Activated T-cell treated with anti-CD3 and anti-CD28 coated beads, Interleukin-2, amount 50 U/mL, for 72 hours (primary cell): Measurements from ENCODE around the gene FAM32A. TPM values are rescaled to one million over a fixed set of nuclear protein-coding genes. Genes with fewer than 3 reads are reported as not detected.
A peak's percentile ranks its signal among the peaks of the same experiment; 100 is the strongest.
"Not testable (repeated sequence)": the region's sequence is repeated elsewhere in the genome, so short reads cannot be mapped to it uniquely, and the experiment has no call there.

Experiments
- ATAC-seq, 2 donors: fragments of 150-1000 bp; cut with Tn5 transposase; replicated peaks in 1 of 2; 2 replicates each; pipeline ENCODE4 v1.10.0; 2021; ENCODE audit warnings: moderate library complexity in 2 of 2, mild to moderate bottlenecking in 1 of 2
- DNase-seq, 2 donors: peaks; one replicate each; pipeline ENCODE4 v3.0.0; 2021 to 2022; ENCODE audit warnings: mixed read lengths in 1 of 2
- H3K27ac Mint-ChIP-seq: one replicate; pipeline ENCODE4 v1.8.0; 2022; ENCODE audit warnings: mild to moderate bottlenecking, moderate library complexity, mixed read lengths
- H3K27me3 Mint-ChIP-seq: one replicate; pipeline ENCODE4 v1.8.0; 2022; ENCODE audit warnings: low read depth, mixed read lengths
- H3K36me3 Mint-ChIP-seq, 2 donors: one replicate each; pipeline ENCODE4 v1.8.0; 2022; ENCODE audit warnings: mixed read lengths in 2 of 2, mild to moderate bottlenecking in 1 of 2; ENCODE audit not compliant: insufficient read depth in 2 of 2
- H3K4me1 Mint-ChIP-seq: one replicate; pipeline ENCODE4 v1.8.0; 2022; ENCODE audit warnings: low read depth, mixed read lengths
- H3K4me3 Mint-ChIP-seq, 2 donors: one replicate each; pipeline ENCODE4 v1.8.0; 2022; ENCODE audit warnings: mild to moderate bottlenecking in 2 of 2, mixed read lengths in 2 of 2, moderate library complexity in 2 of 2
- H3K9me3 Mint-ChIP-seq, 2 donors: one replicate each; pipeline ENCODE4 v1.8.0; 2022; ENCODE audit warnings: mixed read lengths in 2 of 2
- total RNA-seq, 2 donors: library from RNA; stranded (reverse); gene quantifications; one replicate each; pipeline ENCODE4 v1.2.3, GENCODE V29; 2022

The FAM32A gene
- total RNA-seq, 2 donors from 2014 or later: 47.0 to 49.5 TPM

- DNase-seq (no peak), ATAC-seq (no peak)
- Mint-ChIP-seq H3K36me3 (no peaks in the 10 kb centered on the region), H3K4me1 (peaks cover 8% of the 10 kb centered on the region), H3K4me3 (no peak overlapping the region), H3K27me3 (no peaks in the 10 kb centered on the region), H3K27ac (no peak overlapping the region), H3K9me3 (no peaks in the 10 kb centered on the region)
These were observed 9.3 kb upstream of the FAM32A start for GRCh38 chr19:16175954-16176353.

- not testable (repeated sequence) for ATAC-seq
These were observed 6.3 kb upstream of the FAM32A start for GRCh38 chr19:16178866-16179265.

GRCh38 chr19:16180611-16181010 is 4.6 kb upstream of the FAM32A start:
- H3K4me3 Mint-ChIP-seq: no peak overlapping the region
- peaks cover 5% of the 10 kb centered on the region in 2 donors for H3K36me3 Mint-ChIP-seq
- no peak for ATAC-seq
- no peak overlapping the region for H3K27ac Mint-ChIP-seq
- no peaks in the 10 kb centered on the region for H3K9me3 Mint-ChIP-seq
- H3K4me1 Mint-ChIP-seq: peaks cover 14% of the 10 kb centered on the region
- H3K27me3 Mint-ChIP-seq: no peaks in the 10 kb centered on the region
- no peak for DNase-seq

More at GRCh38 chr19:16178866-16179265, 6.3 kb upstream of the FAM32A start:
- H3K4me3 Mint-ChIP-seq, DNase-seq, H3K4me1 Mint-ChIP-seq, H3K36me3 Mint-ChIP-seq, H3K9me3 Mint-ChIP-seq, H3K27ac Mint-ChIP-seq, H3K27me3 Mint-ChIP-seq: not testable (repeated sequence)

GRCh38 chr19:16184665-16185122 is 516 bp upstream of the FAM32A start:
- peak overlapping the region; percentile 100 for H3K4me3 Mint-ChIP-seq
- ATAC-seq (no peak), DNase-seq (no peak)
- peak overlapping the region; percentile 99 for H3K27ac Mint-ChIP-seq
- H3K27me3 Mint-ChIP-seq: no peaks in the 10 kb centered on the region
- no peaks in the 10 kb centered on the region for H3K9me3 Mint-ChIP-seq
- peaks cover 7 to 8% of the 10 kb centered on the region in 2 donors for H3K36me3 Mint-ChIP-seq
- H3K4me1 Mint-ChIP-seq: peaks cover 36% of the 10 kb centered on the region

GRCh38 chr19:16185768-16186123 is 536 bp downstream of the FAM32A start:
- H3K36me3 Mint-ChIP-seq: peaks cover 7 to 8% of the 10 kb centered on the region in 2 donors
- H3K4me3 Mint-ChIP-seq: peak overlapping the region; percentile 100
- H3K4me1 Mint-ChIP-seq: peaks cover 36% of the 10 kb centered on the region
- peak overlapping the region; percentile 99 for H3K27ac Mint-ChIP-seq
- DNase-seq (peak; percentile 63 to 69), ATAC-seq (peak; percentile 47 to 49)
- no peaks in the 10 kb centered on the region for H3K9me3 Mint-ChIP-seq
- no peaks in the 10 kb centered on the region for H3K27me3 Mint-ChIP-seq

- Mint-ChIP-seq H3K4me3 (no peak overlapping the region), H3K9me3 (no peaks in the 10 kb centered on the region), H3K27me3 (no peaks in the 10 kb centered on the region), H3K36me3 (peaks cover 8 to 12% of the 10 kb centered on the region in 2 donors), H3K27ac (no peak overlapping the region), H3K4me1 (peaks cover 33% of the 10 kb centered on the region)
- DNase-seq (no peak), ATAC-seq (no peak)
These were observed 3.3 kb downstream of the FAM32A start for GRCh38 chr19:16188521-16188920.

- H3K27me3 Mint-ChIP-seq: no peaks in the 10 kb centered on the region
- ATAC-seq: no peak
- no peaks in the 10 kb centered on the region for H3K9me3 Mint-ChIP-seq
- no peak overlapping the region for H3K27ac Mint-ChIP-seq
- DNase-seq: no peak
- peaks cover 26% of the 10 kb centered on the region for H3K4me1 Mint-ChIP-seq
- H3K36me3 Mint-ChIP-seq: peaks cover 6 to 10% of the 10 kb centered on the region in 2 donors
- no peak overlapping the region for H3K4me3 Mint-ChIP-seq
These were observed 5.0 kb downstream of the FAM32A start for GRCh38 chr19:16190198-16190597.

- peaks cover 21% of the 10 kb centered on the region for H3K4me1 Mint-ChIP-seq
- no peaks in the 10 kb centered on the region for H3K9me3 Mint-ChIP-seq
- no peak for DNase-seq
- no peaks in the 10 kb centered on the region for H3K27me3 Mint-ChIP-seq
- no peak overlapping the region for H3K4me3 Mint-ChIP-seq
- no peak overlapping the region for H3K27ac Mint-ChIP-seq
- H3K36me3 Mint-ChIP-seq: peaks cover 2 to 7% of the 10 kb centered on the region in 2 donors
- ATAC-seq: no peak
These were observed 5.5 kb downstream of the FAM32A start for GRCh38 chr19:16190736-16191135.

GRCh38 chr19:16191216-16191908 is 6.2 kb downstream of the FAM32A start:
- H3K9me3 Mint-ChIP-seq: no peaks in the 10 kb centered on the region

GRCh38 chr19:16193466-16193865 is 8.3 kb downstream of the FAM32A start:
- ATAC-seq (no peak), DNase-seq (no peak)
- H3K27me3 Mint-ChIP-seq: no peaks in the 10 kb centered on the region
- H3K4me3 Mint-ChIP-seq: no peak overlapping the region
- no peaks in the 10 kb centered on the region for H3K9me3 Mint-ChIP-seq
- peaks cover 2 to 4% of the 10 kb centered on the region in 2 donors for H3K36me3 Mint-ChIP-seq
- H3K4me1 Mint-ChIP-seq: peaks cover 14% of the 10 kb centered on the region
- no peak overlapping the region for H3K27ac Mint-ChIP-seq

More at GRCh38 chr19:16191216-16191908, 6.2 kb downstream of the FAM32A start:
- peaks cover 14% of the 10 kb centered on the region for H3K4me1 Mint-ChIP-seq
- no peaks in the 10 kb centered on the region for H3K27me3 Mint-ChIP-seq
- no peak overlapping the region for H3K4me3 Mint-ChIP-seq
- H3K27ac Mint-ChIP-seq: no peak overlapping the region
- peaks cover 2 to 7% of the 10 kb centered on the region in 2 donors for H3K36me3 Mint-ChIP-seq
- ATAC-seq (no peak), DNase-seq (no peak)

GRCh38 chr19:16197188-16197621 is 12.0 kb downstream of the FAM32A start:
- H3K36me3 Mint-ChIP-seq: peaks cover 0 to 5% of the 10 kb centered on the region in 2 donors
- H3K9me3 Mint-ChIP-seq: no peaks in the 10 kb centered on the region
- peak overlapping the region; percentile 82 to 95 for H3K4me3 Mint-ChIP-seq
- peaks cover 45% of the 10 kb centered on the region for H3K4me1 Mint-ChIP-seq
- no peaks in the 10 kb centered on the region for H3K27me3 Mint-ChIP-seq
- peak overlapping the region; percentile 94 for H3K27ac Mint-ChIP-seq
- no peak for ATAC-seq
- no peak for DNase-seq

- Mint-ChIP-seq H3K4me3 (peak within 1 kb of the TSS; percentile 82 to 95), H3K36me3 (peaks cover 0 to 10% of the 10 kb centered on the region in 2 donors), H3K27ac (peak within 1 kb of the TSS; percentile 94), H3K4me1 (peaks cover 51% of the 10 kb centered on the region), H3K9me3 (no peaks in the 10 kb centered on the region), H3K27me3 (no peaks in the 10 kb centered on the region)
- peak; percentile 94 to 95 for ATAC-seq
- peak; percentile 99 to 100 for DNase-seq
These were observed 12.6 kb downstream of the FAM32A start, which contains the start of gene AP1M1 for GRCh38 chr19:16197622-16198369. Gene AP1M1 (plus strand): TSS chr19:16197911. CDS start chr19:16198027, 116 bp downstream.

- ATAC-seq (no peak), DNase-seq (no peak)
- no peaks in the 10 kb centered on the region for H3K9me3 Mint-ChIP-seq
- H3K27ac Mint-ChIP-seq: no peak overlapping the region
- H3K4me1 Mint-ChIP-seq: peaks cover 56% of the 10 kb centered on the region
- H3K36me3 Mint-ChIP-seq: peaks cover 0 to 11% of the 10 kb centered on the region in 2 donors
- H3K27me3 Mint-ChIP-seq: no peaks in the 10 kb centered on the region
- peak overlapping the region; percentile 82 to 95 for H3K4me3 Mint-ChIP-seq
These were observed 13.1 kb downstream of the FAM32A start for GRCh38 chr19:16198370-16198651.
